ENCODE results near the gene GOT1.
A peak's percentile ranks its signal among the peaks of the same experiment; 100 is the strongest.

GOT1 gene

GRCh38 chr10:99430451-99431189, at the start of gene GOT1:
GOT1 (minus strand) TSS chr10:99430624; CDS start chr10:99430565, 59 bp downstream.
- DNase-seq (ENCODE audit: low read depth, low spot score): peak; percentile 94

- no peak for DNase-seq (ENCODE audit: low read depth, low spot score)
These were observed 39.9 kb upstream of the GOT1 start for GRCh38 chr10:99470327-99470726.

GRCh38 chr10:99467236-99467999, 37.0 kb upstream of the GOT1 start:
- DNase-seq (ENCODE audit: low read depth, low spot score): no peak

GRCh38 chr10:99466632-99467223, 36.3 kb upstream of the GOT1 start:
- no peak for DNase-seq (ENCODE audit: low read depth, low spot score)

GRCh38 chr10:99461230-99461629, 30.8 kb upstream of the GOT1 start:
- DNase-seq (ENCODE audit: low read depth, low spot score): no peak

GRCh38 chr10:99460070-99460469, 29.6 kb upstream of the GOT1 start:
- no peak for DNase-seq (ENCODE audit: low read depth, low spot score)

- DNase-seq (ENCODE audit: low read depth, low spot score): no peak
These were observed 28.8 kb upstream of the GOT1 start for GRCh38 chr10:99459217-99459616.

- DNase-seq (ENCODE audit: low read depth, low spot score): no peak
These were observed 27.4 kb upstream of the GOT1 start for GRCh38 chr10:99457813-99458212.

- no peak for DNase-seq (ENCODE audit: low read depth, low spot score)
These were observed 26.5 kb upstream of the GOT1 start for GRCh38 chr10:99456931-99457288.

GRCh38 chr10:99456207-99456930, 25.9 kb upstream of the GOT1 start:
- DNase-seq (ENCODE audit: low read depth, low spot score): no peak

GRCh38 chr10:99451981-99452380, 21.6 kb upstream of the GOT1 start:
- no peak for DNase-seq (ENCODE audit: low read depth, low spot score)

- no peak for DNase-seq (ENCODE audit: low read depth, low spot score)
These were observed 21.0 kb upstream of the GOT1 start for GRCh38 chr10:99451499-99451788.

GRCh38 chr10:99450624-99451498, 20.4 kb upstream of the GOT1 start:
- DNase-seq (ENCODE audit: low read depth, low spot score): no peak

GRCh38 chr10:99450156-99450555, 19.7 kb upstream of the GOT1 start:
- no peak for DNase-seq (ENCODE audit: low read depth, low spot score)

- DNase-seq (ENCODE audit: low read depth, low spot score): no peak
These were observed 18.6 kb upstream of the GOT1 start for GRCh38 chr10:99449023-99449422.

GRCh38 chr10:99444383-99445045, 14.1 kb upstream of the GOT1 start:
- no peak for DNase-seq (ENCODE audit: low read depth, low spot score)

- DNase-seq (ENCODE audit: low read depth, low spot score): no peak
These were observed 13.1 kb upstream of the GOT1 start for GRCh38 chr10:99443500-99443899.

GRCh38 chr10:99442394-99442793, 12.0 kb upstream of the GOT1 start:
- DNase-seq (ENCODE audit: low read depth, low spot score): no peak

GRCh38 chr10:99438890-99439289, 8.5 kb upstream of the GOT1 start:
- no peak for DNase-seq (ENCODE audit: low read depth, low spot score)

- no peak for DNase-seq (ENCODE audit: low read depth, low spot score)
These were observed 5.7 kb upstream of the GOT1 start for GRCh38 chr10:99435986-99436638.
